ENCODE data around the gene BANF2.

Gene BANF2

GRCh38 chr20:17721802-17722486 lies 22.2 kb downstream of the BANF2 start:
- no peak overlapping the region for H3K4me3 ChIP-seq (ENCODE audit: insufficient read depth, low read depth, low read length)
- H3K9me3 ChIP-seq (ENCODE audit: control insufficient read depth, low read length), result no peaks in the 10 kb centered on the region
- no peak overlapping the region for H3K27ac ChIP-seq (ENCODE audit: insufficient read depth, low read depth, low read length, poor library complexity, severe bottlenecking)
- H3K4me1 ChIP-seq (ENCODE audit: control insufficient read depth, insufficient read depth, low read length), result no peaks in the 10 kb centered on the region
- no peaks in the 10 kb centered on the region for H3K27me3 ChIP-seq (ENCODE audit: control insufficient read depth, insufficient read depth, low read length, poor library complexity, severe bottlenecking)
- H3K36me3 ChIP-seq (ENCODE audit: control insufficient read depth, insufficient read depth, low read length), result no peaks in the 10 kb centered on the region
- 78 to 79% methylated on average over 6 of the region's 6 CpGs for WGBS, 2 experiments

- H3K27ac ChIP-seq (ENCODE audit: insufficient read depth, low read depth, low read length, poor library complexity, severe bottlenecking), result no peak overlapping the region
- 91 to 92% methylated on average over 14 of the region's 14 CpGs for WGBS, 2 experiments
- H3K4me1 ChIP-seq (ENCODE audit: control insufficient read depth, insufficient read depth, low read length), result no peaks in the 10 kb centered on the region
- H3K4me3 ChIP-seq (ENCODE audit: insufficient read depth, low read depth, low read length), result no peak overlapping the region
- H3K27me3 ChIP-seq (ENCODE audit: control insufficient read depth, insufficient read depth, low read length, poor library complexity, severe bottlenecking), result no peaks in the 10 kb centered on the region
- no peaks in the 10 kb centered on the region for H3K36me3 ChIP-seq (ENCODE audit: control insufficient read depth, insufficient read depth, low read length)
- no peaks in the 10 kb centered on the region for H3K9me3 ChIP-seq (ENCODE audit: control insufficient read depth, low read length)
These were observed 22.9 kb downstream of the BANF2 start for GRCh38 chr20:17722493-17723300.

DNA sequence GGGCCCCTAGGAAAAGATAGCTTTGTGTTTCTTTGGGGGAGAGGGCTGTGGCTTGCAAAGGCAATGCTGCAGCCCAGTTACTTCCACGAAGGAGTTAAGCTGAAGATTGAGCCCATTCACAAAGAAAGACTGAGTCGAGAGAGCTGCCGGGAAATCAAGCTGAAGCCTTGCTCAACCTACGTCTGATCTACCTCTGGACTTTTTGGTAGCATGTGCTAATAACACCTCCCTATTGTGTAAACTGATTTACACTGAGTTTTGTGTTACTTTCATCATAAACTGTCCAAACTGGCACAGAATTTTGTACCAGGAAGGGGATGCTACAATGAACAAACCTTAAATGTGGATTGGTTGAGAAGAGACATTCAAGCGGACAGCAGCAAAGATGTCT lies 23.5 kb downstream of the BANF2 start:
- no peak overlapping the region for H3K27ac ChIP-seq (ENCODE audit: insufficient read depth, low read depth, low read length, poor library complexity, severe bottlenecking)
- H3K27me3 ChIP-seq (ENCODE audit: control insufficient read depth, insufficient read depth, low read length, poor library complexity, severe bottlenecking), result no peaks in the 10 kb centered on the region
- no peaks in the 10 kb centered on the region for H3K9me3 ChIP-seq (ENCODE audit: control insufficient read depth, low read length)
- no peaks in the 10 kb centered on the region for H3K36me3 ChIP-seq (ENCODE audit: control insufficient read depth, insufficient read depth, low read length)
- no peaks in the 10 kb centered on the region for H3K4me1 ChIP-seq (ENCODE audit: control insufficient read depth, insufficient read depth, low read length)
- no peak overlapping the region for H3K4me3 ChIP-seq (ENCODE audit: insufficient read depth, low read depth, low read length)
- WGBS, 2 experiments, result 92% methylated on average over 5 of the region's 5 CpGs

GRCh38 chr20:17725094-17725835 lies 25.5 kb downstream of the BANF2 start:
- Histone ChIP-seq H3K27me3 (ENCODE audit: control insufficient read depth, insufficient read depth, low read length, poor library complexity, severe bottlenecking) (no peaks in the 10 kb centered on the region), H3K9me3 (ENCODE audit: control insufficient read depth, low read length) (no peaks in the 10 kb centered on the region), H3K27ac (ENCODE audit: insufficient read depth, low read depth, low read length, poor library complexity, severe bottlenecking) (no peak overlapping the region), H3K36me3 (ENCODE audit: control insufficient read depth, insufficient read depth, low read length) (no peaks in the 10 kb centered on the region), H3K4me1 (ENCODE audit: control insufficient read depth, insufficient read depth, low read length) (no peaks in the 10 kb centered on the region), H3K4me3 (ENCODE audit: insufficient read depth, low read depth, low read length) (no peak overlapping the region)
- WGBS, 2 experiments, result 93 to 95% methylated on average over 13 of the region's 13 CpGs

DNA sequence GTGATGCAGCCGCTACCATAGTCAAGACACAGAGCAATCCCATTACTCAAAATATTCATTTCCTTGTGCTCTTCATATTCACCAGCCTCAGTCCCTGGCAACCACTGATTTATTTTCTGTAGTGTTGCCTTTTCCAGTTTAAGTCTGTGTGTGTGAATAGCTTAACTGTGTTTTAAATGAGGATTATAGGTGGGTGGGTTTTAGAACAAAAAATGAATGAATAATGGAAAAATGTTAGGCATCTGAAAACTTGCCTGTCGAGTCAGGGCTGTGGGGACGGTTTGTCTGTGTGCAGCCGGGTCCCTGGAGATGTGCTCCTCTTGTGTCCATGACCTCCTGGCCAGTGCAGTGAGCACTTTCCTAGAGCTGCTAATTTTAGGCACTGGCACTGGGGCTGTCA lies 27.1 kb downstream of the BANF2 start:
- H3K36me3 ChIP-seq (ENCODE audit: control insufficient read depth, insufficient read depth, low read length), result no peaks in the 10 kb centered on the region
- no peak overlapping the region for H3K27ac ChIP-seq (ENCODE audit: insufficient read depth, low read depth, low read length, poor library complexity, severe bottlenecking)
- H3K9me3 ChIP-seq (ENCODE audit: control insufficient read depth, low read length), result no peaks in the 10 kb centered on the region
- no peaks in the 10 kb centered on the region for H3K4me1 ChIP-seq (ENCODE audit: control insufficient read depth, insufficient read depth, low read length)
- H3K27me3 ChIP-seq (ENCODE audit: control insufficient read depth, insufficient read depth, low read length, poor library complexity, severe bottlenecking), result no peaks in the 10 kb centered on the region
- WGBS, 2 experiments, result 87 to 89% methylated on average over 4 of the region's 4 CpGs
- no peak overlapping the region for H3K4me3 ChIP-seq (ENCODE audit: insufficient read depth, low read depth, low read length)

GRCh38 chr20:17727351-17727750 lies 27.6 kb downstream of the BANF2 start:
- no peak overlapping the region for H3K27ac ChIP-seq (ENCODE audit: insufficient read depth, low read depth, low read length, poor library complexity, severe bottlenecking)
- no peaks in the 10 kb centered on the region for H3K27me3 ChIP-seq (ENCODE audit: control insufficient read depth, insufficient read depth, low read length, poor library complexity, severe bottlenecking)
- no peaks in the 10 kb centered on the region for H3K9me3 ChIP-seq (ENCODE audit: control insufficient read depth, low read length)
- no peaks in the 10 kb centered on the region for H3K4me1 ChIP-seq (ENCODE audit: control insufficient read depth, insufficient read depth, low read length)
- no peak overlapping the region for H3K4me3 ChIP-seq (ENCODE audit: insufficient read depth, low read depth, low read length)
- 96 to 97% methylated on average over 10 of the region's 10 CpGs for WGBS, 2 experiments
- no peaks in the 10 kb centered on the region for H3K36me3 ChIP-seq (ENCODE audit: control insufficient read depth, insufficient read depth, low read length)

- H3K4me1 ChIP-seq (ENCODE audit: control insufficient read depth, insufficient read depth, low read length), result no peaks in the 10 kb centered on the region
- WGBS, 2 experiments, result 88 to 92% methylated on average over 12 of the region's 12 CpGs
These were observed 28.3 kb downstream of the BANF2 start for GRCh38 chr20:17728074-17728473.

GRCh38 chr20:17730071-17730470 lies 30.3 kb downstream of the BANF2 start:
- Histone ChIP-seq H3K9me3 (ENCODE audit: control insufficient read depth, low read length) (no peaks in the 10 kb centered on the region), H3K27ac (ENCODE audit: insufficient read depth, low read depth, low read length, poor library complexity, severe bottlenecking) (no peak overlapping the region), H3K27me3 (ENCODE audit: control insufficient read depth, insufficient read depth, low read length, poor library complexity, severe bottlenecking) (no peaks in the 10 kb centered on the region), H3K36me3 (ENCODE audit: control insufficient read depth, insufficient read depth, low read length) (no peaks in the 10 kb centered on the region), H3K4me1 (ENCODE audit: control insufficient read depth, insufficient read depth, low read length) (peaks cover under 1% of the 10 kb centered on the region), H3K4me3 (ENCODE audit: insufficient read depth, low read depth, low read length) (no peak overlapping the region)
- WGBS, 2 experiments, result 89 to 90% methylated on average over 10 of the region's 10 CpGs

More at GRCh38 chr20:17728074-17728473, 28.3 kb downstream of the BANF2 start:
- H3K4me3 ChIP-seq (ENCODE audit: insufficient read depth, low read depth, low read length), result no peak overlapping the region
- no peaks in the 10 kb centered on the region for H3K36me3 ChIP-seq (ENCODE audit: control insufficient read depth, insufficient read depth, low read length)
- no peaks in the 10 kb centered on the region for H3K9me3 ChIP-seq (ENCODE audit: control insufficient read depth, low read length)
- no peaks in the 10 kb centered on the region for H3K27me3 ChIP-seq (ENCODE audit: control insufficient read depth, insufficient read depth, low read length, poor library complexity, severe bottlenecking)
- H3K27ac ChIP-seq (ENCODE audit: insufficient read depth, low read depth, low read length, poor library complexity, severe bottlenecking), result no peak overlapping the region

DNA sequence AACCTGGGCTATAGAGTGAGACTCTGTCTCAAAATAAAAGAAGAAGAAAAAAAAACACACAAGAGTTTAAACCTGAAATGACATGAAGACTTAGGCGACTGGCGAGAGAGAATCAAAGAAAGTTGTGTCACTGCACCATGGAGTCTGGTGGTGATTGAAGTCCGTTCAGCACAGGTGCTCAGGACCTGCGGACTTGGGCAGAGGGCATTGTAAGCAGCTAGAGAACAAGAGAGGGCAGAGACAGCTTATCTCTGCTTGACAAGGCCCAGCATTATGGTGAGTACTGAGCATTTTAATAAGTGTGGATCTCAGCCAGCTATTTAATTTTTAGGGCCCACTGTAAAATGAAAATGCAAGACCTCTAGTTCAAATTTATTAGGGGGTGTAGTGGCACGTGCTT lies 31.5 kb downstream of the BANF2 start:
- 95% methylated on average over 5 of the region's 5 CpGs for WGBS, 2 experiments
- H3K4me1 ChIP-seq (ENCODE audit: control insufficient read depth, insufficient read depth, low read length), result peaks cover 3% of the 10 kb centered on the region
- no peak overlapping the region for H3K27ac ChIP-seq (ENCODE audit: insufficient read depth, low read depth, low read length, poor library complexity, severe bottlenecking)
- H3K36me3 ChIP-seq (ENCODE audit: control insufficient read depth, insufficient read depth, low read length), result no peaks in the 10 kb centered on the region
- no peak overlapping the region for H3K4me3 ChIP-seq (ENCODE audit: insufficient read depth, low read depth, low read length)
- no peaks in the 10 kb centered on the region for H3K9me3 ChIP-seq (ENCODE audit: control insufficient read depth, low read length)
- no peaks in the 10 kb centered on the region for H3K27me3 ChIP-seq (ENCODE audit: control insufficient read depth, insufficient read depth, low read length, poor library complexity, severe bottlenecking)

DNA sequence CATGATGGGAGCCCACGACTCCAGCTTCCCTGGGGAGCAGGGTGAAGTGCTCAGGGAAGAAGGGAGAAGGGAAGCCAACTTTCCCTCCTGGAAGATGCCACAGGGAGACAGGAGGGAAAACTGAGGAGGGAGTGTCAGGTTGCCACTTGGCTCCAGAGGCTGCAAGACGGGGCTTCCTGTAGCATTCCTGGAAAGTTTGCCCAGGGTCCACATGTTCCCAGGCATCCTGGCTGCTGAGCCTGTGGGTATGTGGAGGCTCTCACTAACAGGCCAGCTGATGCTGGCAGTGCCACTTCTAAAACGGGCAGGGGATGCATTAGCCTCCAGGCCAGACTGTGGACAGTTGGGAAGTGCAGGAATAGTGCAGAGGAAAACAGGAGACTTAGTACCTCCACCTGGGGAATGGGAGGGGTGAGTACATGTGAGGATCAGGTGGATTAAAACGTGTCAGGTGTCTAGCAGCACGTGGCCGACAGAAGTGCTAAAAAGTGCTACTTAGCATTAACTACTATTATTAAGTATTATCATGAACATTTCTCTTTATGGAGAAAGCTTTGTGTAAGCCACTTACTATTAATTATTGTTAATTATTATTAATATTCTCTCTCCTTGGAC lies 33.2 kb downstream of the BANF2 start:
- H3K36me3 ChIP-seq (ENCODE audit: control insufficient read depth, insufficient read depth, low read length), result no peaks in the 10 kb centered on the region
- H3K27ac ChIP-seq (ENCODE audit: insufficient read depth, low read depth, low read length, poor library complexity, severe bottlenecking), result no peak overlapping the region
- 78 to 91% methylated on average over 4 to 6 of the region's 6 CpGs for WGBS, 2 experiments
- no peaks in the 10 kb centered on the region for H3K9me3 ChIP-seq (ENCODE audit: control insufficient read depth, low read length)
- no peaks in the 10 kb centered on the region for H3K27me3 ChIP-seq (ENCODE audit: control insufficient read depth, insufficient read depth, low read length, poor library complexity, severe bottlenecking)
- H3K4me1 ChIP-seq (ENCODE audit: control insufficient read depth, insufficient read depth, low read length), result peaks cover 3% of the 10 kb centered on the region
- no peak overlapping the region for H3K4me3 ChIP-seq (ENCODE audit: insufficient read depth, low read depth, low read length)
